ENCODE measurements around the gene ZNF846. TPM values are rescaled to one million over a fixed set of nuclear protein-coding genes. Genes with fewer than 3 reads are reported as not detected.
"Not testable (repeated sequence)": the region's sequence is repeated elsewhere in the genome, so short reads cannot be mapped to it uniquely, and the experiment has no call there.

ZNF846 gene
- total and polyA plus RNA-seq, 12 donors: 5.2 to 24.8 (median 9.0) TPM

- 93 to 97% (median 96%) methylated on average over 8 of the region's 8 CpGs for WGBS, 4 donors
- intact Hi-C loops (cut with DNase I): no loop called here
- Histone ChIP-seq H3K4me1 (replicated peaks in 1 of 2) (peaks cover 9 to 16% of the 10 kb centered on the region in 2 donors), H3K9me3 (replicated peaks in 1 of 3) (no peaks in the 10 kb centered on the region), H3K4me3 (no peak overlapping the region), H3K27ac (peak overlapping the region in 2 of 5 donors; percentile 90 to 99), H3K36me3 (replicated peaks in 1 of 2) (no peaks in the 10 kb centered on the region), H3K27me3 (no peaks in the 10 kb centered on the region)
- TF ChIP-seq POLR2A (IDR thresholded peaks at IDR 0.05): no peak
- no peak for TF ChIP-seq CTCF (IDR thresholded peaks at IDR 0.05)
- no peak for DNase-seq
Measured at GRCh38 chr19:9786819-9787218, 18.3 kb upstream of the ZNF846 start.

GRCh38 chr19:9786342-9786741 is 17.8 kb upstream of the ZNF846 start:
- DNase-seq: no peak
- TF ChIP-seq POLR2A (IDR thresholded peaks at IDR 0.05) (no peak), CTCF (IDR thresholded peaks at IDR 0.05) (no peak)

GRCh38 chr19:9785367-9786331 is 17.1 kb upstream of the ZNF846 start:
- peaks cover 9 to 11% of the 10 kb centered on the region in 2 donors for H3K4me1 ChIP-seq (replicated peaks in 1 of 2)
- 0 to 2% (median 1%) methylated on average over 31 to 74 of the region's 74 CpGs for WGBS, 4 donors
- H3K36me3 ChIP-seq (replicated peaks in 1 of 2): no peaks in the 10 kb centered on the region
- no peaks in the 10 kb centered on the region for H3K9me3 ChIP-seq (replicated peaks in 1 of 3)
- no peaks in the 10 kb centered on the region for H3K27me3 ChIP-seq
- DNase-seq: peak; percentile 97 to 99 (median 98)
- intact Hi-C loops (cut with DNase I): no loop called here
- peak overlapping the region; percentile 48 to 96 (median 84) for H3K4me3 ChIP-seq
- peak overlapping the region; percentile 90 to 99 (median 97) for H3K27ac ChIP-seq
- TF ChIP-seq CTCF (IDR thresholded peaks at IDR 0.05): no peak
- TF ChIP-seq POLR2A (IDR thresholded peaks at IDR 0.05): peak; percentile 85 to 89

More at GRCh38 chr19:9786342-9786741, 17.8 kb upstream of the ZNF846 start:
- H3K4me1 ChIP-seq (replicated peaks in 1 of 2): peaks cover 9 to 14% of the 10 kb centered on the region in 2 donors
- H3K9me3 ChIP-seq (replicated peaks in 1 of 3): no peaks in the 10 kb centered on the region
- H3K27me3 ChIP-seq: no peaks in the 10 kb centered on the region
- peak overlapping the region in 2 of 4 donors; percentile 89 to 96 for H3K4me3 ChIP-seq
- WGBS, 4 donors: 47 to 54% (median 48%) methylated on average over 9 of the region's 9 CpGs
- no peaks in the 10 kb centered on the region for H3K36me3 ChIP-seq (replicated peaks in 1 of 2)
- peak overlapping the region in 4 of 5 donors; percentile 90 to 99 (median 98) for H3K27ac ChIP-seq
- intact Hi-C loops (cut with DNase I): no loop called here

- H3K4me3 ChIP-seq; DNase-seq; H3K36me3 ChIP-seq (replicated peaks in 1 of 2); H3K27me3 ChIP-seq; intact Hi-C loops (cut with DNase I); H3K9me3 ChIP-seq (replicated peaks in 1 of 3): not testable (repeated sequence)
- Histone ChIP-seq H3K4me1 (replicated peaks in 1 of 2) (peaks cover 9 to 11% of the 10 kb centered on the region in 2 donors), H3K27ac (peak overlapping the region in 2 of 5 donors; percentile 83 to 99)
- WGBS, 4 donors: 86 to 90% (median 89%) methylated on average over 6 of the region's 6 CpGs
Measured at GRCh38 chr19:9784163-9784496, 15.6 kb upstream of the ZNF846 start.
